IMR-90 (cell line): ENCODE results near the gene SETX. TPM values are rescaled to one million over a fixed set of nuclear protein-coding genes. Genes with fewer than 3 reads are reported as not detected.

ENCODE experiments used
- CEBPB ChIP-seq: IDR thresholded peaks from 2 replicates; pipeline ENCODE4 v1.6.1; 2012; ENCODE audit warnings: low read depth, low read length, improper control_type of control experiment
- CTCF ChIP-seq: conservative IDR thresholded peaks from 2 replicates; pipeline ENCODE4 v1.5.1; 2012; ENCODE audit warnings: mild to moderate bottlenecking, low read depth, low read length, improper control_type of control experiment
- NFE2L2 ChIP-seq: fragments of 150-350 bp; IDR thresholded peaks from 2 replicates; pipeline ENCODE4 v1.6.1; 2016; ENCODE audit warnings: low read depth, mild to moderate bottlenecking, low read length
- SMC3 ChIP-seq: fragments of 150-350 bp; IDR thresholded peaks from 2 replicates; pipeline ENCODE4 v1.6.1; 2016; ENCODE audit warnings: low read depth, mild to moderate bottlenecking, antibody characterized with exemption, low read length, moderate library complexity
- polyA plus RNA-seq, 3 experiments: library from polyadenylated mRNA; depleted of rRNA; stranded (reverse); fragments of >200 nt; gene quantifications; 2 replicates each; pipeline ENCODE4 v1.2.3, GENCODE V29; 2012; ENCODE audit warnings: low replicate concordance in 1 of 3
- total RNA-seq: library from RNA; depleted of rRNA; stranded (reverse); fragments of >200 nt; gene quantifications from 2 replicates; pipeline ENCODE4 v1.2.3, GENCODE V29; 2012

Gene SETX
- total and polyA plus RNA-seq, 2 of the 4 experiments (the other 2 are of a cell fraction): 13.1 to 55.0 TPM

GRCh38 chr9:132354637-132355355 is at the start of gene SETX (continued):
- no peak for TF ChIP-seq CTCF
- no peak for TF ChIP-seq SMC3
- TF ChIP-seq CEBPB: no peak
- TF ChIP-seq NFE2L2: no peak
